HG02759 (cell line): ENCODE measurements around the gene TTBK1.

Experiments
- ATAC-seq: cut with Tn5 transposase; IDR thresholded peaks from one replicate; pipeline ENCODE4 v1.9.1; 2021; ENCODE audit warnings: mild to moderate bottlenecking, moderate library complexity; ENCODE audit not compliant: unreplicated experiment

The TTBK1 gene

GRCh38 chr6:43285832-43286231 lies 42.6 kb downstream of the TTBK1 start:
- ATAC-seq: no peak

DNA sequence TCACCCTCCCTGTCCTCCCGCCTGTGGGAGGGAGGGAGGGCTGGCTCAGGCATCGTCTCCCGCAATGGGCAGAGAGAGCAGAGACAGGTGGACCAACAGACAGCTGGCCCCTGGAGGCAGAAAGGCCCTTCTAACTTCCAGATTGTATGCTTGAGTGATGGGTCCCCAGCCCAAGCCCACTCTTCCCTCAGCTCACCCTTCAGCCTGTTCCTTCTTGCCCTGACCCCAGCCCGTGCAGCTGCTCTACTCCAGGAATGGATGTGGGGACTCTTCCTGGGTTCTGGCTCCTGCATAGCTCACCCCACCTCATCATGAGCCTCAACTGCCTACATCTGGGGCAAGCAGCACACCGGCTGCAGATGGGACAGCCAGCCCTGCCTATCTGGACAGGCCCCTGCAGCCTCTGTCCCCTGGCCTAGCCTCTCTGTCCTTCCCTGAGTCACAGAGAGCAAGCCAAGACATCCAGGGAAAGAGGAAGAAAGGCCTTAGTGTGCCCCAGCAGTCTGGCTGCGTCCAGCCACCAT lies 43.2 kb downstream of the TTBK1 start:
- ATAC-seq: no peak

DNA sequence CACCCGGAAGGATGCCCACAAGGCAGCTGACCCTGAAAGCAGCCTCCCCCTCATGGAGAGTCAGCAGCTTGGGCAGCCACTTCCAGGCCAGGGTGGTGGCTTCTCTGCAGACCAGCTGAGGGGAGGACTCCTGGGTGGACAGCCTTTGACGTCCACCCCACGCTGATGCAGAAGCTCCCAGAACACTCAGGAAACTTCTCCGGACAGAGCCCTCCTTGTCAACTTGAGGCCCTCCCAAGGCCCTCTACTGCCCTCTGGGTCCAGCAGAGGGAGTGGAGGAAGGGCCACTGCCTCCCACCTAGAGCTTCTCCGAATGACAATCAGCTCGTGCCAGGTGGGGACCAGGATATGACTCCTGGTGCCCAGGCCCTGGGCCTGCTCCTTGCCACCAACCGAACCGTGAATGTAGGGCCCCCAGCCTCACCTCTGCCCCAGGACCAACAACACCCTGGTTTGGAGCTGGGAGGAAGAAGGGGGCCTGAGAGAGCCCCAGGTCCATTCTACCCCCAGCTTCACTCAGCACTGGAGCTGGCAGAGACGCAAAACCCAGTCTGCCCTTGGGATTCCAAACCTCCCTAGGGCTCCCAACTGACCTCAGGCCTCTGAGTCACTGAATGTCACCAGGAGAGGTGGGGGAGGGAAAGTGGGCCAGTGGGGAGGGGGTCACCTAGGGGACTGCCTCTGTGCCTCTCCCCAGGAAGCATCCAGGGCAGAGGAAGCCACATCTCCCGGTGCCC lies 43.9 kb downstream of the TTBK1 start:
- ATAC-seq: no peak

GRCh38 chr6:43287717-43288679 lies 44.7 kb downstream of the TTBK1 start:
- ATAC-seq: no peak

DNA sequence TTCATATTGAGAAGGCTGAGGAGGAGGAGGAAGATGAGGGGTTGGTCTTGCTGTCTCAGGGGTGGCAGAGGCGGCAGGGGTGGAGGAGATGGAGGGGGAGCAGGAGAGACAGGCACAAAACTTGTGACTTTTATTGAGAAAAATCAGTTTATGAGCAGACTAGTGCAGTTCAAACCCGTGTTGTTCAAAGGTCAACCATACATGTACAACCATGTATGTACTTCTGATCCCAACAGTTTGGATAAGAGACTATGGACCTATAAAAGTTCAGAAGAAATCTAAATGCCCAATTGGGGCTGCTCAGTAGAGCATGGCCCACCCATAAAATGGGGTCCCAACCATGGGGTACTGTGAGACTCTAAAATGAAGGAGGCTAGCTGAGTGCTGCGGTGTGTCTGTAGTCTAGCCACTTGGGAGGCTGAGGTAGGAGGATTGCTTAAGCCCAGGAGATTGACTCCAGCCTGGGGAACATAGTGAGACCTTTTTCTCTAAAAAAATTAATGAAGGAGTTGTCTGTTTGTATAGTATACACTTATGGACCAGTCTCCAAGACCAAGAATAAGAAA lies 47.1 kb downstream of the TTBK1 start:
- ATAC-seq: no peak

DNA sequence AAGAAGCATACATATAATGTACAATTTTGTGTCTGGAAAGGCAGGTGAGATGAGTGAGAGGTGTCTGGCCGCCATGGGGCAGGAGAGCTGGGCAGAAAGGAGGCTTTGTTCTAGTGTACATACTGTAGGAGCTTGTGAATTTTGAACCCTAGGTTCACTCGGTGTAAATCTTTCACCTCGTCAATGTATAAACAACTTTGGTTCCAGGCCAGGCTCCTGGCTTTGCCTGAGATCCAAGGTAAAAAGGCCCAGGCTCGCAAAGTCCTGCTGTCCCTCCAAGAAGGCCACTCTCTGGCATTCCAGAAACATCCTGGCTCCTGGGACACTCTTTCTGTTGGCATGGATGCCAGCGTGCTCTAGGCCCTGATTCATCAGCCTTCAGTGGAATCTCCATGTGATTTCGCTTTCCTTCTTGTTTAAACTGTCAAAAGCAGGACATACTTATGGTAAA lies 47.6 kb downstream of the TTBK1 start:
- ATAC-seq: no peak

- ATAC-seq: no peak
Measured at GRCh38 chr6:43291708-43292107, 48.4 kb downstream of the TTBK1 start.

GRCh38 chr6:43292341-43292740 lies 49.1 kb downstream of the TTBK1 start:
- ATAC-seq: no peak

- ATAC-seq: no peak
Measured at GRCh38 chr6:43292763-43293318, 49.6 kb downstream of the TTBK1 start.

DNA sequence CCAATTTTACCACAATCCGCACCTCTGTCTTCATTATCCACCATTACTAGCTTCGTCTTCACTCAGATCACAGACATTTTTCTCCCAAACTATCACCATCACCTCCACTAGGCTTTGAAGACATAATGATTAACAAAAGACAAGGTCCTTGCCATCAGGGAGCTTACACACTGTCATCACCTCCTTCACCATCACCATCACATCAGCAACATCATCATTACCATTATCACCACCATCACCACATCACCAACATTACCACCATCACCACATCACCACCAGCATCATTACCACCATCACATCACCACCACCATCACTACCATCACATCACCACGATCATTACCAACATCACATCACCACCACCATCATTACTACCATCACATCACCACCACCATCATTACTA lies 50.4 kb downstream of the TTBK1 start:
- no peak for ATAC-seq

GRCh38 chr6:43294536-43294935 lies 51.3 kb downstream of the TTBK1 start:
- no peak for ATAC-seq

DNA sequence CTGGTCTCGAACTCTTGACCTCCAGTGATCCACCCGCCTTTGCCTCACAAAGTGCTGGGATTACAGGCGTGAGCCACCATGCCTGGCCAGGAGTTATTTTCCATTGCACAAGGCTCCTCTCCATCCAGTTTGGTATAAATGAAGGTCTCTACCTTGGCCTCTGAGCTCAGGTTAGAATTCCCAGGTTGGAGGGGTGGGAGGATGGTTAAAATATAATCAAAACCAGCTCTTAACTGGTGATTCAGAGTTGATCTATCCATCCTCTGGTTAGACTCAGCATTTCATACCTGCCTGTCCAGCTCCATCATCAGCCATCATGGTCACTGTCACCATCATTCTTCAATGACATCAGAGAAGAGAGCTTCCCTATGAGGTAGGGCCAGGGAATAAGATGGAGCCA lies 52.2 kb downstream of the TTBK1 start:
- no peak for ATAC-seq

DNA sequence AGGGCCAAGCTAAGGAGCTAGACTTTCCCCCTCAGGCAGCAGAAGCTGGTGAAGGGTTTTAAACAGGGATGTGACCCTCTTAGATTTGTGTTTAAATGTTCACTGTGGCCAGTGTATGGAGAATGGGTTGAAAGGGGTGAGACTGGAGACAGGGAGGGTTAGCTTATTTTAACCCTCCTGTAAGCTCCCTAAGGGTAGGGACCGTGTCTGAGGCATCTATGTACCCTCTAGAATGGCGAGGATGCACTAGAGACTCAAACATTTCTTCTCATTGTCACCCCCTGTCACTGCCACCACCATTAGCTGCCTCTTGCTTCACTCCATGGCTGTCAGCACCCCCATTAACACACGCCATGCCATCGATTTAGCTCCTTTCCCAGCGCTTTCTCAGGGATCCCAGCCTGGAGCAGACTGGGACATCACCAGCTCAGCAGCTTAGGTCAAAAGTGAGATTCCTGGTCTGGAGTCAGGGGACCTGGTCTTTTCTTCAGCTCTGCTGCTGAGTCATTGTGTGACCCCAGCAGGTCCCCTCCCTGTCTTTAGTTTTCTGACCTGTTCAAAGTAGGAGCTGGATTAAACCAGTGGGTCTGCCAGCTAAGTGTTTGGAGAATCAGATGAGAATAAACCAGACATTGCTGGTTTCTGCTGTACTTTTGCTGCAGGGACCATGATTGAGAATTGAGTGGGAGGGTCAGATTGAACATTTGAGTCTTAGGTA lies 53.7 kb downstream of the TTBK1 start:
- no peak for ATAC-seq

GRCh38 chr6:43297644-43298564 lies 54.6 kb downstream of the TTBK1 start, which contains the start of gene SLC22A7:
Gene SLC22A7, plus strand, starts transcription at chr6:43298260. Its CDS starts 99 bp downstream, at chr6:43298359.
- no peak for ATAC-seq

DNA sequence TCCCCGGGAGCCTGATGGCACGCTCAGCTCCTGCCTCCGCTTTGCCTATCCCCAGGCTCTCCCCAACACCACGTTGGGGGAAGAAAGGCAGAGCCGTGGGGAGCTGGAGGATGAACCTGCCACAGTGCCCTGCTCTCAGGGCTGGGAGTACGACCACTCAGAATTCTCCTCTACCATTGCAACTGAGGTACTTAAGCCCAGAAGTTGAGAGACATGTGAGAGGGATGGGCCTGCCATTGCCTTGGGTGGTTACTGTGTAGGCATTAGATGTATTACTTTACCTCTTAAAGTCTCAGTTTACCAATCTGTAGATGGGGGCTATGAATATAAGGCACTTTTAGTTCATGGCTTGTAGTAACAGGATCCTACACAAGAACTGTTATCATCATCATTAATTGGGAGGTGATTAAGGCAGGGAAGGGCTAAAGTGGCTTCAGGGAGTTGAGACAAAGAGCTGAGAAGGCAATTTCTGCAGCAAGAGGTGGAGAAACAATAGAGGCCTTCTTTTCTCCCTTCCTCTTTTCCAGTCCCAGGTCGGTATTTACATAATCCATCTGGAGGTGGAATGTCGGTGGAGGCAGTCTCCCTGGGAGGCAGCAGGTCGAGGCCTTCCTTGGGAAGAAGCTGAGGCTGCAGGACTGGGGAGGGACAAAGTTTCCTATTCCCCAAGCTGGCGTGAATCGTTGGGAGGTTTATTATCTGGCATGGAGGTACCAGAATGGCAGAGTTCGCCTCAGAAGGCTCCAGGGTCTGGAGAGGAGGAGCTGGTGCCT lies 55.5 kb downstream of the TTBK1 start:
- no peak for ATAC-seq

DNA sequence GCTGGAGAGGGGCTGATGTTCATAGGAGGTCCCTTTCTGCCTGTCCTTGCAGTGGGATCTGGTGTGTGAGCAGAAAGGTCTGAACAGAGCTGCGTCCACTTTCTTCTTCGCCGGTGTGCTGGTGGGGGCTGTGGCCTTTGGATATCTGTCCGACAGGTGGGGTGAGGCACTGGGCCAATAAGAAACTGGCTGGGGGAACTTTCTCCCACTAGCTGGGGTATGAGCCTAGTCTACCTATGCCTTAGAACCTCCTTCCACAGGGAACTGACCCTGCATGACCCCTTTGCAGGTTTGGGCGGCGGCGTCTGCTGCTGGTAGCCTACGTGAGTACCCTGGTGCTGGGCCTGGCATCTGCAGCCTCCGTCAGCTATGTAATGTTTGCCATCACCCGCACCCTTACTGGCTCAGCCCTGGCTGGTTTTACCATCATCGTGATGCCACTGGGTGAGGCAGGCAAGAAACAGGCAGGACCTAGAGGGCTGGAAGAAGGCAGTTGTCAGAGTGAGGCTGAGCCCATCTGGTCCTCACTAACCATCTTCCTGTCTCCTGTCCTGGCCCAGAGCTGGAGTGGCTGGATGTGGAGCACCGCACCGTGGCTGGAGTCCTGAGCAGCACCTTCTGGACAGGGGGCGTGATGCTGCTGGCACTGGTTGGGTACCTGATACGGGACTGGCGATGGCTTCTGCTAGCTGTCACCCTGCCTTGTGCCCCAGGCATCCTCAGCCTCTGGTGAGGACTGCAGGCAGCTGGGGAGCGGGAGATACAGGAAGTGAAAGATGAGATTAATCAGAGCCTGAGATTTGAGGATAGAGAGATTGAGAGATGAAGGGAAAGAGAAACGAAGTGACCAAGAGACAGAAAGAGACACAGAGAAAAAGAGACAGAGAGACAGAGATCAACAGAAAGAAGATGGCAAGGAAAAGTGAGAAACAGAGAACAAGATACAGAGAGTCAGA lies 56.3 kb downstream of the TTBK1 start:
- ATAC-seq: no peak
